ENCODE measurements around the gene CCDC13.

Gene CCDC13

GRCh38 chr3:42731476-42732195, 41.4 kb downstream of the CCDC13 start:
- Histone ChIP-seq H3K9me3 (no peaks in the 10 kb centered on the region), H3K36me3 (no peaks in the 10 kb centered on the region), H3K4me1 (no peaks in the 10 kb centered on the region), H3K4me3 (ENCODE audit: low read depth, low read length) (no peak overlapping the region), H3K27me3 (no peaks in the 10 kb centered on the region)
- no peak for DNase-seq
- no peak for TF ChIP-seq CTCF (IDR thresholded peaks at IDR 0.05; ENCODE audit: low read depth, low read length)

DNA sequence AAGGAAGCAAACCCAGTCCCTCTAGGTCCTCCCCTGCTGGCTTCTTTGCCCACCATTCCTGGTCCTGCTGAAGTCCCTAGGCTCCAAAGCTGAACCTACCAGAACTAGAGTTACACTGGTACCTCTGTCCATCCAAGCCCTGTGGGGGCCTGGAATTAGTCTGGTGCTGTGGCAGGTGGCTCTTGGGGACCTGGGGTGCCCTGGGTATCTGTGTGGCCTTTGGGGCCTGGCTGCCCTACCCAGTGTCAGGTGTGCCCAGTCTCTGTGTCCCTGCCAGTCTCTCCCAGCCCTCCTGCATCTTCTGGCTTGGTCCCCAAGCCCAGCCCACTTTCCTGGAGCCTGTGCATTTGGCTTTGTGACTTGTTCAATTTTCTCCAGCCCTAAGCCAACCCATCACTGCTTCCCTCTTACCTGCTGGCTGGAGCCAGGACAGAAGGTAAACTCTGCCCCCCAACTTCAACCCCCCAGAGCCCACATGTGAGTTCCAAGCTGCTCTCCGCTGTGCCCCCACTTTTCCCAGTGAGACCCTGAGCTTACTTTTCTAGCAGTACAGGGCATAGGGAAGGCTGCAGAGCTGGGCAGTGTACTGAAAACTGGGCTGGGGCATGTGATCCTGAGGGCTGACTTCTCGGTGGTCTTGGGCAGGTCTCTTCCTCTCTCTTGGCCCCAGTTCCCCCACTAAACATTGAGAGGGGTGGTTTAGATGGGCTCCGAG, 42.2 kb downstream of the CCDC13 start:
- no peak for TF ChIP-seq CTCF (IDR thresholded peaks at IDR 0.05; ENCODE audit: low read depth, low read length)
- Histone ChIP-seq H3K27me3 (no peaks in the 10 kb centered on the region), H3K36me3 (no peaks in the 10 kb centered on the region), H3K9me3 (no peaks in the 10 kb centered on the region), H3K4me3 (ENCODE audit: low read depth, low read length) (no peak overlapping the region), H3K4me1 (no peaks in the 10 kb centered on the region)
- no peak for DNase-seq

GRCh38 chr3:42730294-42730693, 42.8 kb downstream of the CCDC13 start:
- no peak for TF ChIP-seq CTCF (IDR thresholded peaks at IDR 0.05; ENCODE audit: low read depth, low read length)
- DNase-seq = no peak
- Histone ChIP-seq H3K36me3 (no peaks in the 10 kb centered on the region), H3K9me3 (no peaks in the 10 kb centered on the region), H3K4me1 (no peaks in the 10 kb centered on the region), H3K4me3 (ENCODE audit: low read depth, low read length) (no peak overlapping the region), H3K27me3 (no peaks in the 10 kb centered on the region)

- H3K4me1 ChIP-seq = no peaks in the 10 kb centered on the region
- no peak for DNase-seq
- no peak for TF ChIP-seq CTCF (IDR thresholded peaks at IDR 0.05; ENCODE audit: low read depth, low read length)
- H3K36me3 ChIP-seq = no peaks in the 10 kb centered on the region
- no peaks in the 10 kb centered on the region for H3K27me3 ChIP-seq
- H3K9me3 ChIP-seq = no peaks in the 10 kb centered on the region
- H3K4me3 ChIP-seq (ENCODE audit: low read depth, low read length) = no peak overlapping the region
Observed at GRCh38 chr3:42729404-42730145, 43.5 kb downstream of the CCDC13 start.

- DNase-seq = no peak
- Histone ChIP-seq H3K36me3 (no peaks in the 10 kb centered on the region), H3K4me1 (no peaks in the 10 kb centered on the region), H3K4me3 (ENCODE audit: low read depth, low read length) (no peak overlapping the region), H3K27me3 (no peaks in the 10 kb centered on the region), H3K9me3 (no peaks in the 10 kb centered on the region)
- no peak for TF ChIP-seq CTCF (IDR thresholded peaks at IDR 0.05; ENCODE audit: low read depth, low read length)
Observed at GRCh38 chr3:42728668-42729364, 44.2 kb downstream of the CCDC13 start.
